LNCAP (cell line): ENCODE results near the gene ENDOV.

Experiments
- TF ChIP-seq, protein P1 (sequence below): fragments of 450-650 bp; IDR thresholded peaks from 2 replicates; pipeline ENCODE4 v1.5.1; 2017; ENCODE audit warnings: mild to moderate bottlenecking

The ENDOV gene

DNA sequence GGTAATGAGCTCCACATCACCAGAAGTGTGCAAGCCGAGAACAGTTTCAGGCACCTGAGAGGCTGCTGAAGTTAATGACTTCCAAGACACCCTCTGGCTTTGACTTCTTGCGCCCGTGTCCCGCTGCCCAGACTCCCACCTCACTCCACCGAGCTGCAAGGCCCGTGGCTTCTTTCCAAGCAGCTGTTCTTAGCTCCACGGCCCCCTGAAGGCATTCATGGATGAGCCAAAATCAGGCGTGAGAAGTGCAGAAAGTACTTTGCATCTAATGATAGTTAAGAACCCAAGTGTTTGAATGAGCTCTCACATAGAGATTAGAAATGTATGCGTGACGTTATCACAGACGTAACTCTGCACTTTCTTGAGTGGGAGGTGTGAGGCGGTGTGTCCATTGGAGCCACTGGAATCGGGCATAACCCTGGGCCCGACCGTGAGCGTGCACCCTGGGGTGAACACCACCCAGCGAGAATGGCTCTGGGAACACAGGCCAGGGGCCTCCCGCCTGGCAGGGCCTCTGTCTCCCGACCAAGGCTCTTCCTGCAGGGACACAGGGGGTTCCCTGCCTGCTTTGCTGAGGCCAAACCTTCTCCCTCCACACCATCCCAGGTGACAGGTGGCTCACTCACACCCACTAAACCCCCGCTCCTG, 50.5 kb downstream of the ENDOV start:
- TF ChIP-seq, protein P1, sequence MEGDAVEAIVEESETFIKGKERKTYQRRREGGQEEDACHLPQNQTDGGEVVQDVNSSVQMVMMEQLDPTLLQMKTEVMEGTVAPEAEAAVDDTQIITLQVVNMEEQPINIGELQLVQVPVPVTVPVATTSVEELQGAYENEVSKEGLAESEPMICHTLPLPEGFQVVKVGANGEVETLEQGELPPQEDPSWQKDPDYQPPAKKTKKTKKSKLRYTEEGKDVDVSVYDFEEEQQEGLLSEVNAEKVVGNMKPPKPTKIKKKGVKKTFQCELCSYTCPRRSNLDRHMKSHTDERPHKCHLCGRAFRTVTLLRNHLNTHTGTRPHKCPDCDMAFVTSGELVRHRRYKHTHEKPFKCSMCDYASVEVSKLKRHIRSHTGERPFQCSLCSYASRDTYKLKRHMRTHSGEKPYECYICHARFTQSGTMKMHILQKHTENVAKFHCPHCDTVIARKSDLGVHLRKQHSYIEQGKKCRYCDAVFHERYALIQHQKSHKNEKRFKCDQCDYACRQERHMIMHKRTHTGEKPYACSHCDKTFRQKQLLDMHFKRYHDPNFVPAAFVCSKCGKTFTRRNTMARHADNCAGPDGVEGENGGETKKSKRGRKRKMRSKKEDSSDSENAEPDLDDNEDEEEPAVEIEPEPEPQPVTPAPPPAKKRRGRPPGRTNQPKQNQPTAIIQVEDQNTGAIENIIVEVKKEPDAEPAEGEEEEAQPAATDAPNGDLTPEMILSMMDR = no peak

DNA sequence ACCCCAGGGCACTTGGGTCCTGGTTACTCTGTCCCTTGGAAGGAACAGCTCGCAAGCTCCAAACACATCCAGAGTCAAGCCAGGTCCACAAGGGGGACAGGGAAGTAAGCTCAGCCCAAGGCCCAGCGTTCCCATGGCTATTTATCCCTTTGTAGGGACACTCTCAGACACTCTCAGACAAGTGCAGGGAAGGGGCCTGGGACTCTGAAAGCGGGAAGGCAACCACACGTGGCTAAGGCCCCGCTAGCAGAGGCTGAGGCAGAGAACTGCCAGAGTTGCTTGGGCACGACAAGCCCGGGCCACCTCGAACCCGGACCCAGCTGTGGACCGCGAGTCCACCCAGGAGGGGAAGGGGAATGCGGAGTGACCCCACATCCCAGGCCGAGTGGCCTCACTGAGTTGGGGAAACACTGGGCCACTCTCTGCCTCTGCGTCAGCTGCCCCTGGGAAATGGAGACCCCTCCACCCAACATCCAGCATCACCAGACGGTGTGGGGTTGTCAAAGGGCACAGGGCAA, 51.3 kb downstream of the ENDOV start:
- TF ChIP-seq, protein P1 = no peak

DNA sequence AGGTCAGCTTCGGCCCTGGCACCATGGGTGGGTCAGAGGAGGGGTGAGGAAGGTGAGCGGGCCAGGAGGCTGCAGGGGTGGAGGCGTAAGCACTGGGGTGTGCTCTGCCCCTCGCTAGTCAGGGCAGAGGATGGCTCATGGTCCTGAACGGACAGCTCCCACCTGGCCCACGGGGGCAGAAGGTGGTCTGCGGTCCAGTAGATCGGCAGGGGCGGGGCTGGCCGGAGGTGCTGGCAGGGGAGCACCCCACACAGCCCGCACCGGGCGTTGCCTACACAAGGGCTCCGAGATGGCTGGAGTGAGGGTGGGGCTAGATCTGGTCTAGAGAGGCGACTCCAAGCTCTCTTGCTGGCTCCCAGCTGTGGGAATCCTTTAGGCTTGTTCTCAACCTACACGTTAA, 53.3 kb downstream of the ENDOV start:
- TF ChIP-seq, protein P1 = no peak

DNA sequence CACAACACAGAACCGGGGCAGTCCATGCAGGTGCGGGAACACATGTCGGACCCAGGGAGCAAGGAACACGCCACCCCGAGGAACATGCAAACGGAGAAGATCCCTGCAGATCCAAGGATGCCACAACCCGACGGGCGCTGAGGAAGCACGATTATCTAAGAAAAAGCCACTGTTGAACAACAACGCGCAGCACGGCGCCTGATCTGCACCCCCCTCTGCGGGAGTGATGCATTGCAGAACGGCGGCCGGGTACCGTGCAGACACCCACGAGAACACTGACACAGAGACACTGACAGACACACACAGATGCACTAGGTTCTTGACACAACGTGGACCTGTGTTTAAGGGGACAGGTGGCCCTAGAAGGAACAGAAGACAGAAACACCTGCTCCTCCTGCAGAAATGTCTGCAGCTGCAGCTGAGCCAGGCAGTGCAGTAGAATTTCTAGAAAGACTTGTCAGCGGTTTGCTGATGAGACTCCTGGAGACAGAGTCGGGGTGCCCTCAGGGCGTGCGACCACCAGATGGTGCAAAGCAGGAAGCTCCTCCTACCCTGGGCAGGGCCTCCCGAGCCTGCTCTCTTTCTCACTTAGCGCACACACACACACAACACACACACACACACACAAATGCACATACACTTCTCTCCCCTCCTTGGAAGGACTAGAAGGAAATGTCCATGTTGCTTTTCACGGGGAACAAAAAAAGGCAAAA, 54.0 kb downstream of the ENDOV start:
- TF ChIP-seq, protein P1 = no peak

DNA sequence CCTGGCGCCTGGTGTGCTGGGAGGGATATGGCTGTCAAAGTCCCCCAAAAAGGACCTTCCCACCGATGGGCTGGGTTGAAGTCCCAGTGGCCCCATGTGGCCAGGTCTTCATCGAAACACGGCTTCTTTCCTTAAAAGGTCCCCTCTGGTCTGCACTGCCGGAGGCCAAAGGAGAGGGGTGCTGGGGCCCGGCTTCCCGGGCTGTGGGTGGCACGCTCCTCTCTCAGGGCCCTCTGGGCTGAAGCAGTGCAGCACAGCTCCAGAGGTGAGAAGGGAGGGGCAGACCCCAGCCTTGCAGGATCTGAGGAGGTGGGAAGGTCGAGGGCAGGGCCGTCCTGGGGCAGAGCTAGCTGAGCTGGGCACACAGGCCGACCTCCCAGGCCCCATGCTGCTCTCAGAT, 54.7 kb downstream of the ENDOV start:
- TF ChIP-seq, protein P1 = no peak

DNA sequence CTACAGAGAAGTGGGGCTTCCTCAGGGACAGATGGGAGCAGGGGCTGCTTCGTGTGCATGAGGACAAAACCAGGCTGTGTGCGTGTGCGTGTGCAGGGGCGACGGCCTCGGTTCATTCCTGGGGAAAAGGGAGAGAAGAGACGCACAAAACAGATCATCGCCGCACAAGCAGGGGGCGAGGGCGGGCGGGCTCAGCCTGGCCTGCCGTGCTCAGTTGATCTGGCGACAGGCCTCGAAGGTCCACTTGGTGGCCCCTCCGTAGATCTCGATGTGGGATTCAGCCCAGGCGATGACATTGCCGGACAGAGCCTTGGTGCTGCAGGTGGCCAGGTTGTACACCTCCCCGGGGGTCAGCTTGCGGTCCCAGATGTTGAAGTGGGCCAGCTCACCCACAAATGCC, 55.6 kb downstream of the ENDOV start:
- TF ChIP-seq, protein P1 = no peak

DNA sequence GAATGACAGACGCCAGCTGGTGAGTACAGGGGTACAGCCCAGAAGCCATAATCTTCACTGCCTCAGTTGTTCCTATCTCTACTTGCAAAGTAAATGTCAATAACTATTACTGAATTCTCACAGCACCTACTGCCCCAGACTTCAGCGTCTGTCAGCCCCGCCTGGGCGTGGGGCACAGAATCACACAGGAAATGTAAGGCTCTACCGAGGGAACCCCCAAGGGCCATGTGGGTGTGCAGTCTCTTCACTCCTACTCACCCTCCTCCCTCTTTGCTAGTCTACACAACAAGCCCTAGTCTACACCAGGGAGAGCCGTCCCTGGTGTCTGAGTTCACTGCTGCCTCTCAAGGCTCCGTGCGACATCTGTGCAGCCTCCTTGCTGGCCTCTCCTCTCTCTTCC, 57.0 kb downstream of the ENDOV start:
- TF ChIP-seq, protein P1 = no peak
